ENCODE measurements around the gene PDYN.

Gene PDYN

GRCh38 chr20:1934721-1935573 lies 58.9 kb downstream of the PDYN start:
- no peak for DNase-seq (ENCODE audit: low read depth in 2 of 2)

GRCh38 chr20:1934156-1934555 lies 59.7 kb downstream of the PDYN start:
- DNase-seq (ENCODE audit: low read depth in 2 of 2) = no peak

- no peak for DNase-seq (ENCODE audit: low read depth in 2 of 2)
Measured at GRCh38 chr20:1933465-1933870, 60.4 kb downstream of the PDYN start.

- DNase-seq (ENCODE audit: low read depth in 2 of 2) = no peak
Measured at GRCh38 chr20:1932971-1933370, 60.9 kb downstream of the PDYN start.

GRCh38 chr20:1931830-1932229 lies 62.0 kb downstream of the PDYN start:
- DNase-seq (ENCODE audit: low read depth in 2 of 2) = no peak

- no peak for DNase-seq (ENCODE audit: low read depth in 2 of 2)
Measured at GRCh38 chr20:1930165-1930564, 63.7 kb downstream of the PDYN start.

GRCh38 chr20:1929460-1929859 lies 64.4 kb downstream of the PDYN start:
- DNase-seq (ENCODE audit: low read depth in 2 of 2) = no peak

- no peak for DNase-seq (ENCODE audit: low read depth in 2 of 2)
Measured at GRCh38 chr20:1928782-1929181, 65.1 kb downstream of the PDYN start.
